T-helper 22 cell (primary cell): Measurements from ENCODE around the gene NCL.

Experiments used
- DNase-seq: peaks from one replicate; pipeline ENCODE4 v3.0.0-alpha.2; 2020; ENCODE audit warnings: low read depth

The NCL gene

GRCh38 chr2:231463698-231464575, at the start of gene NCL:
NCL (minus strand) TSS chr2:231464484; CDS start chr2:231464353, 131 bp downstream.
- peak; percentile 82 for DNase-seq

- DNase-seq, result no peak
Observed at GRCh38 chr2:231513746-231514224, 49.5 kb upstream of the NCL start.

GRCh38 chr2:231512222-231512621, 47.9 kb upstream of the NCL start:
- DNase-seq, result no peak

- no peak for DNase-seq
Observed at GRCh38 chr2:231503766-231504165, 39.5 kb upstream of the NCL start.

GRCh38 chr2:231502596-231502995, 38.3 kb upstream of the NCL start:
- DNase-seq, result no peak

GRCh38 chr2:231497651-231498050, 33.4 kb upstream of the NCL start:
- no peak for DNase-seq

GRCh38 chr2:231494669-231495068, 30.4 kb upstream of the NCL start:
- no peak for DNase-seq

GRCh38 chr2:231490801-231491200, 26.5 kb upstream of the NCL start:
- no peak for DNase-seq

GRCh38 chr2:231489990-231490389, 25.7 kb upstream of the NCL start:
- no peak for DNase-seq

- no peak for DNase-seq
Observed at GRCh38 chr2:231488331-231488730, 24.0 kb upstream of the NCL start.

GRCh38 chr2:231486851-231487596, 22.7 kb upstream of the NCL start:
- no peak for DNase-seq

- no peak for DNase-seq
Observed at GRCh38 chr2:231483398-231484329, 19.4 kb upstream of the NCL start.

GRCh38 chr2:231482806-231483391, 18.6 kb upstream of the NCL start:
- peak; percentile 36 for DNase-seq

GRCh38 chr2:231480781-231481180, 16.5 kb upstream of the NCL start:
- DNase-seq, result no peak

GRCh38 chr2:231479455-231479854, 15.2 kb upstream of the NCL start:
- DNase-seq, result no peak

GRCh38 chr2:231476920-231477319, 12.6 kb upstream of the NCL start:
- DNase-seq, result no peak

- DNase-seq, result no peak
Observed at GRCh38 chr2:231475965-231476364, 11.7 kb upstream of the NCL start.

GRCh38 chr2:231472816-231473215, 8.5 kb upstream of the NCL start:
- no peak for DNase-seq

GRCh38 chr2:231470246-231470900, 6.1 kb upstream of the NCL start:
- no peak for DNase-seq

- no peak for DNase-seq
Observed at GRCh38 chr2:231469583-231469950, 5.3 kb upstream of the NCL start.
